Activated CD4-positive, alpha-beta memory T cell treated with anti-CD3 and anti-CD28 coated beads for 36 hours (primary cell): ENCODE data around the gene FAM227A. TPM values are rescaled to one million over a fixed set of nuclear protein-coding genes. Genes with fewer than 3 reads are reported as not detected.
"Not testable (repeated sequence)": the region's sequence is repeated elsewhere in the genome, so short reads cannot be mapped to it uniquely, and the experiment has no call there.

Source experiments
- CTCF ChIA-PET: fragments of 350-600 bp; sonication (Branson Sonifier 250); formaldehyde crosslinking; loops from one replicate; lab custom pipeline; 2021; ENCODE audit warnings: antibody characterized with exemption, inconsistent platforms; lab: Charles Lee
- POLR2A ChIA-PET: fragments of 350-600 bp; sonication (Branson Sonifier 250); formaldehyde crosslinking; loops from one replicate; lab custom pipeline; 2021; ENCODE audit warnings: antibody characterized with exemption; lab: Charles Lee
- DNase-seq: peaks from one replicate; pipeline ENCODE4 v3.0.0-alpha.2; 2020
- H3K27ac Mint-ChIP-seq: one replicate; pipeline ENCODE4 v1.8.0; 2021; ENCODE audit warnings: mixed read lengths
- H3K27me3 Mint-ChIP-seq: one replicate; pipeline ENCODE4 v1.8.0; 2021; ENCODE audit warnings: mixed read lengths
- H3K36me3 Mint-ChIP-seq: one replicate; pipeline ENCODE4 v1.8.0; 2021; ENCODE audit warnings: mixed read lengths
- H3K4me1 Mint-ChIP-seq: one replicate; pipeline ENCODE4 v1.8.0; 2021; ENCODE audit warnings: low read depth, mixed read lengths
- H3K4me3 Mint-ChIP-seq: one replicate; pipeline ENCODE4 v1.8.0; 2021; ENCODE audit warnings: mild to moderate bottlenecking, mixed read lengths
- H3K9me3 Mint-ChIP-seq: one replicate; pipeline ENCODE4 v1.8.0; 2021; ENCODE audit warnings: mixed read lengths
- intact Hi-C: fragments of 100-400 bp; cut with micrococcal nuclease; formaldehyde crosslinking; loops from one replicate; pipeline ENCODE4 v1.15.1; 2023
- total RNA-seq, 2 experiments: library from RNA; stranded (reverse); gene quantifications; one replicate each; pipeline ENCODE4 v1.2.3, GENCODE V29; 2021

The FAM227A gene
- total RNA-seq, 2 experiments from 2014 or later = 0.36 to 0.88 TPM

- intact Hi-C loops = loop anchor here (1.0 to 2.0 kb wide), 3 partner anchors 24 to 217 kb away; partner anchors contain the start of genes GTPBP1 and TOMM22
- no peaks in the 10 kb centered on the region for H3K36me3 Mint-ChIP-seq
- POLR2A ChIA-PET = interaction anchor here (0.8 to 1.5 kb wide), 5 partner anchors 24 to 99 kb away, joined by 3 to 4 read pairs (median 3); partner anchors contain the start of genes GTPBP1 and TOMM22
Observed at GRCh38 chr22:38657045-38657909, 1.1 kb upstream of the FAM227A start.

GRCh38 chr22:38655519-38656255 is 505 bp downstream of the FAM227A start:
- Mint-ChIP-seq H3K4me3 (peak overlapping the region; percentile 88), H3K4me1 (peaks cover 15% of the 10 kb centered on the region), H3K27ac (no peak overlapping the region), H3K36me3 (no peaks in the 10 kb centered on the region), H3K27me3 (no peaks in the 10 kb centered on the region), H3K9me3 (no peaks in the 10 kb centered on the region)
- ChIA-PET POLR2A (no interaction called here), CTCF (no interaction called here)
- intact Hi-C loops = loop anchor here (2.0 kb wide), 2 partner anchors 25 to 49 kb away; partner anchors contain the start of genes GTPBP1 and TOMM22
- DNase-seq = no peak

More at GRCh38 chr22:38657045-38657909, 1.1 kb upstream of the FAM227A start:
- Mint-ChIP-seq H3K4me3 (peak overlapping the region; percentile 88), H3K9me3 (no peaks in the 10 kb centered on the region), H3K27ac (peak overlapping the region; percentile 96), H3K4me1 (peaks cover 15% of the 10 kb centered on the region), H3K27me3 (no peaks in the 10 kb centered on the region)
- peak; percentile 64 for DNase-seq
- CTCF ChIA-PET = interaction anchor here (1.5 kb wide), 1 partner anchor 24 kb away, joined by 11 read pairs; the partner anchor contains the start of gene TOMM22

GRCh38 chr22:38653741-38654140 is 2.5 kb downstream of the FAM227A start:
- intact Hi-C loops = no loop called here
- Mint-ChIP-seq H3K27me3 (no peaks in the 10 kb centered on the region), H3K4me3 (no peak overlapping the region), H3K27ac (no peak overlapping the region), H3K9me3 (no peaks in the 10 kb centered on the region), H3K36me3 (no peaks in the 10 kb centered on the region), H3K4me1 (peaks cover 15% of the 10 kb centered on the region)
- no peak for DNase-seq
- ChIA-PET CTCF (no interaction called here), POLR2A (no interaction called here)

- no peak for DNase-seq
- Mint-ChIP-seq H3K36me3 (no peaks in the 10 kb centered on the region), H3K9me3 (no peaks in the 10 kb centered on the region), H3K4me3 (no peak overlapping the region), H3K4me1 (peaks cover 9% of the 10 kb centered on the region), H3K27me3 (no peaks in the 10 kb centered on the region), H3K27ac (no peak overlapping the region)
- ChIA-PET CTCF (interaction anchor here (1.1 kb wide), 1 partner anchor 29 kb away, joined by 3 read pairs; the partner anchor contains the start of gene TOMM22), POLR2A (no interaction called here)
- intact Hi-C loops = no loop called here
Observed at GRCh38 chr22:38652859-38653258, 3.3 kb downstream of the FAM227A start.

- DNase-seq = no peak
- no peaks in the 10 kb centered on the region for H3K27me3 Mint-ChIP-seq
- H3K9me3 Mint-ChIP-seq = no peaks in the 10 kb centered on the region
- no peak overlapping the region for H3K27ac Mint-ChIP-seq
- ChIA-PET POLR2A (interaction anchor here (0.6 kb wide), 1 partner anchor 785 kb away, joined by 3 read pairs; no protein-coding TSS in a partner anchor), CTCF (no interaction called here)
- H3K4me3 Mint-ChIP-seq = no peak overlapping the region
- intact Hi-C loops = no loop called here
- no peaks in the 10 kb centered on the region for H3K36me3 Mint-ChIP-seq
- no peaks in the 10 kb centered on the region for H3K4me1 Mint-ChIP-seq
Observed at GRCh38 chr22:38649841-38650522, 6.2 kb downstream of the FAM227A start.

- no peaks in the 10 kb centered on the region for H3K9me3 Mint-ChIP-seq
- no peak for DNase-seq
- H3K27ac Mint-ChIP-seq = no peak overlapping the region
- peaks cover 11% of the 10 kb centered on the region for H3K27me3 Mint-ChIP-seq
- no peaks in the 10 kb centered on the region for H3K4me1 Mint-ChIP-seq
- no peaks in the 10 kb centered on the region for H3K36me3 Mint-ChIP-seq
- ChIA-PET CTCF (no interaction called here), POLR2A (no interaction called here)
- H3K4me3 Mint-ChIP-seq = no peak overlapping the region
- intact Hi-C loops = no loop called here
Observed at GRCh38 chr22:38645430-38645829, 10.8 kb downstream of the FAM227A start.

GRCh38 chr22:38644245-38644644 is 11.9 kb downstream of the FAM227A start:
- intact Hi-C loops, H3K36me3 Mint-ChIP-seq, H3K4me3 Mint-ChIP-seq, POLR2A ChIA-PET, H3K27ac Mint-ChIP-seq, H3K4me1 Mint-ChIP-seq, H3K9me3 Mint-ChIP-seq, DNase-seq, CTCF ChIA-PET: not testable (repeated sequence)
- H3K27me3 Mint-ChIP-seq = peaks cover 13% of the 10 kb centered on the region

- DNase-seq = no peak
- ChIA-PET CTCF (interaction anchor here (0.7 kb wide), 1 partner anchor 158 kb away, joined by 3 read pairs; no protein-coding TSS in a partner anchor), POLR2A (interaction anchor here (0.6 kb wide), 1 partner anchor 47 kb away, joined by 3 read pairs; no protein-coding TSS in a partner anchor)
- H3K27me3 Mint-ChIP-seq = peaks cover 13% of the 10 kb centered on the region
- H3K4me3 Mint-ChIP-seq = no peak overlapping the region
- intact Hi-C loops = no loop called here
- H3K36me3 Mint-ChIP-seq = no peaks in the 10 kb centered on the region
- H3K27ac Mint-ChIP-seq = no peak overlapping the region
- no peaks in the 10 kb centered on the region for H3K9me3 Mint-ChIP-seq
- H3K4me1 Mint-ChIP-seq = no peaks in the 10 kb centered on the region
Observed at GRCh38 chr22:38641476-38642040, 14.6 kb downstream of the FAM227A start.

- ChIA-PET CTCF (no interaction called here), POLR2A (no interaction called here)
- Mint-ChIP-seq H3K4me1 (no peaks in the 10 kb centered on the region), H3K4me3 (no peak overlapping the region), H3K36me3 (no peaks in the 10 kb centered on the region), H3K9me3 (no peaks in the 10 kb centered on the region), H3K27me3 (peaks cover 13% of the 10 kb centered on the region), H3K27ac (no peak overlapping the region)
- DNase-seq = no peak
- intact Hi-C loops = no loop called here
Observed at GRCh38 chr22:38638728-38639127, 17.5 kb downstream of the FAM227A start.

- no peak for DNase-seq
- H3K36me3 Mint-ChIP-seq = no peaks in the 10 kb centered on the region
- CTCF ChIA-PET = no interaction called here
- H3K4me3 Mint-ChIP-seq = no peak overlapping the region
- peaks cover 9% of the 10 kb centered on the region for H3K27me3 Mint-ChIP-seq
- H3K9me3 Mint-ChIP-seq = no peaks in the 10 kb centered on the region
- H3K27ac Mint-ChIP-seq = no peak overlapping the region
- H3K4me1 Mint-ChIP-seq = no peaks in the 10 kb centered on the region
- intact Hi-C loops = no loop called here
- POLR2A ChIA-PET = no interaction called here
Observed at GRCh38 chr22:38638216-38638615, 18.0 kb downstream of the FAM227A start.

GRCh38 chr22:38632528-38632927 is 23.7 kb downstream of the FAM227A start:
- DNase-seq = no peak
- intact Hi-C loops = no loop called here
- Mint-ChIP-seq H3K27ac (no peak overlapping the region), H3K4me1 (peaks cover 7% of the 10 kb centered on the region), H3K4me3 (no peak overlapping the region), H3K27me3 (no peaks in the 10 kb centered on the region), H3K9me3 (no peaks in the 10 kb centered on the region), H3K36me3 (no peaks in the 10 kb centered on the region)
- ChIA-PET CTCF (no interaction called here), POLR2A (no interaction called here)
